Sigmoid colon (tissue), 4 donors: ENCODE measurements around the gene ALB.

Experiments used
- CTCF ChIP-seq, 4 experiments: fragments of 450-650 bp in 3 of 4; fragments of 200-600 bp in 1 of 4; IDR thresholded peaks; one replicate each; pipeline ENCODE4 v1.5.1; 2016 to 2019; ENCODE audit warnings: antibody characterized with exemption in 4 of 4, mild to moderate bottlenecking in 3 of 4, moderate library complexity in 2 of 4
- POLR2A ChIP-seq, 2 donors: fragments of 450-650 bp; IDR thresholded peaks; one replicate each; pipeline ENCODE4 v1.6.1; 2016; ENCODE audit warnings: antibody characterized with exemption in 2 of 2, mild to moderate bottlenecking in 2 of 2, moderate library complexity in 2 of 2
- POLR2AphosphoS5 ChIP-seq, 4 donors: sonication (generic); formaldehyde crosslinking; IDR thresholded peaks; one replicate each; pipeline ENCODE4 v1.6.1; 2017; ENCODE audit warnings: antibody characterized with exemption in 4 of 4

- no peak for TF ChIP-seq POLR2A (IDR thresholded peaks at IDR 0.05)
- TF ChIP-seq CTCF (IDR thresholded peaks at IDR 0.05), result no peak
- no peak for TF ChIP-seq POLR2AphosphoS5 (IDR thresholded peaks at IDR 0.05)
Observed at GRCh38 chr4:73439445-73439844, 35.4 kb downstream of the ALB start.
